ENCODE measurements around the gene GABPB2.

The GABPB2 gene

DNA sequence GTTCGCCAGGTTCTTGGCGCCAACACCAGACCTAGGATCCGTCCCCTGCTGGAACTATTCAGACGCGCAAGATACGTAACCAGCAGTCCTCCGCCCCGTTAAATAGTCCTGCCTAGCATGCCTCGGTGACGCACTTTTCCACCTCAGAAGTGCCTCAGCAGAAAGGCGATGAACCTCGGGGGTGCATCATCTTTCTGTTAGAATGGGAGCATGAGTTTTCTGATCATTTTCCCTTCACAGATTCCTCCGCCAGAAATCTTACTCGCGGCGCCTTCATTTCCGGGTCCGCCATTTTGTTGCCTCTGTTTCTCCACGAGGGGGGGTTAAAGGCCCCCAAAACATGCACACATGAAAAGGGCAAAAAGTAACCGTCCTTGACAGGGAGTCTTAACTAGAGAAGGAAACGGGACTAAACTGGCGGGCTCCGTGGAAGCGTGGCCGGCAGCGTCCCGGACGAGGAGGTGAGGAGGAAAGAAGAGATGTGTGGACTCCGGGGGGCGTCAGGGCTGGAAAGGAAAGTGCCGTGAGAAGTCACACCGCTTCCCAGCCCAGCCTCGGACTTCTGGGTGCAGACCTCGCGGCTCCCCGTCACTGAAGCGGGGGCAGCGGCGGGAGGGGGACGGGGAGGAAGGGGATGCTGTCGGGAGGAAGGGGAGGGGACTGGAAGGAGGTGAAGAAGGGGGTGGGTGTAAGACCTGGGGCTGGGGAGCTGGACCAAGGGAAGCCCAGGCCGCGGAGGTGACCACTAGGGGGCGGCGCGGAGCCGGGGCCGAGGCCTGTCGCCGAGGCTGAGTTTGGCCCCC, at the start of gene GABPB2:
Gene GABPB2, plus strand, starts transcription at position 288 of the 803 bp plus-strand sequence. CDS start 17,429 bp downstream, outside the sequence.
- DNase-seq, result peak; percentile 52 to 94 (median 86)

DNA sequence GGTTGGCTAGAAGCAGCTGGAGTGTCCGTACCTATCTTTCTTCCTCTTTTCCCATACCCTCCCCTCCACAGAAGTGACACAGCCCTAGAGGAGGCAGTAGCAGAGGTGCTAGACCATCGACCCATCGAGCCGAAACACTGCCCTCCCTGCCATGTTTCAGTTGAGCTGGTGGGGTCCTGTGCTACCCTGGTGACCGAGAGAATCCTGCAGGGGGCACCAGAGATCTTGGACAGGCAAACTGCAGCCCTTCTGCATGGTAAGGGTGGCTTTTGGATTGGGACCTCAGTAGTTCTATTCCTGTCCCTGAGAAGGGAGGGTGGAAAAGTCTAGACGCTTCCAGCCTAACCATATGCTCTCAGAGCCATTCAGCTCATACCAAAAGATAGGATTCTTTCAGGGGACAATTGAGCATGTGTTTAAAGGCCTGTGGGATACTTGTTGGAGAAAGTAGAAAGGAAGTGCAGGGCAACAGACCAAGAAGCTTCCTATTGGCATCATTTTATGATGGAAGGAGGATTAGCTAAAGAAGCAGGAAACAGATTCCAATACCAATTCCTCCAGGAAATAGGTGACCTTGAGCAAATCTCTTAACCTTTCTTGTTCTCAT, 45.9 kb upstream of the GABPB2 start:
- peak in 55 of 58 donors; percentile 6 to 83 (median 56) for DNase-seq

DNA sequence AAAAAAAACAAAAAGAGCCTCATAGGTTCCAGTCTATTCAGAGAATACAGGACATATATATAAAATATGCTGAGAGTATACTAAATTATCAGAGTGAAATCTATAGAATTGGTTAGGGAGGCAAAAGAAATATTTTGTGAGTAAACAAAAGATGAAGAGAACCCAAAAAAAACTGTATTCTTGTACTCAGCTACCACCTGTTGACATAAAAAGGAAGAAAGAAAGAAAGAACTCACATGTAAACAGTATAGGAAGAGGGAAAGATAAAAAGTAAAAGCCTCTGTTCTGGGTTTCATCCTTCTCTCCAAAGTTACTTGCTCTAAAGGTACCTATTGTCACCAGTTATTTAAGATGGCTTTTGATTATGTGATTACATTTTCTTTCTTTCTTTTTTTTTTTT, 44.1 kb upstream of the GABPB2 start:
- DNase-seq, result no peak

DNA sequence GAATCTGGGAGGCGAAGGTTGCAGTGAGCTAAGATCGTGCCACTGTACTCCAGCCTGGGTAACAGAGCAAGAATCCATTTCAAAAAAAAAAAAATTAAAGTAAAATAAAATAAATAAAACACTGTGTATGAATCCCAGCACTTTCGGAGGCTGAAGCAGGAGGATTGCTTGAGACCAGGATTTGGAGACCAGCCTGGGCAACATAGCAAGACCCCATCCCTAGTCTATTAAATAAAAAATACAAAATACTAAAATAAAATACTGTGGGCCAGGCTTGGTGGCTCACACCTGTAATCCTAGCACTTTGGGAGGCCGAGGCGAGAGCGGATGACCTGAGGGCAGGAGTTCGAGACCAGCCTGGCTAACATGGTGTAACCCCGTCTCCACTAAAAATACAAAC, 38.4 kb upstream of the GABPB2 start:
- DNase-seq, result no peak

DNA sequence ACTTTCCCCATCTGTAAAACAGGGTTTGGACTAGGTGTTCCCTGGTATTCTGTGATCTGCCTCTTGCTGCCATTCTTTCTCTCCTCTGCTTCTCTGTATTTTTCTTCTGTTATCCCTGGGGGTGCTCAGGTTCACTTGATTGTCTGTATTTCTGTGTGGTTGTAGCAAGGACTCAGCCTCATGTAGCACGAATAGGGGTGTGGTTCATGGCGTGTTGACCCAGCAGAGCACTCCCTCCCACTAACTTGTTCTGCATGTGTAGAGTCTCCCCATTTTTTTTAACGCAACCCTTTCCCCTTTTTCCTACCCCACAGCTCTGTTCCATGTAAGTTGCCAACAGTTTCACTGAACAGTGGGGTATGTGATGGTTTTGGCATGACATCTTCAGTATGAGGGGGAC, 35.4 kb upstream of the GABPB2 start:
- DNase-seq, result no peak

GRCh38 chr1:151036356-151036755, 34.2 kb upstream of the GABPB2 start, which contains the start of gene BNIPL:
Gene BNIPL (plus strand): TSS chr1:151036586. CDS start chr1:151036726, 140 bp downstream.
- DNase-seq, result no peak

- no peak for DNase-seq
These were observed 33.5 kb upstream of the GABPB2 start for GRCh38 chr1:151037032-151037431.

GRCh38 chr1:151039521-151039920, 31.0 kb upstream of the GABPB2 start:
- DNase-seq, result no peak

DNA sequence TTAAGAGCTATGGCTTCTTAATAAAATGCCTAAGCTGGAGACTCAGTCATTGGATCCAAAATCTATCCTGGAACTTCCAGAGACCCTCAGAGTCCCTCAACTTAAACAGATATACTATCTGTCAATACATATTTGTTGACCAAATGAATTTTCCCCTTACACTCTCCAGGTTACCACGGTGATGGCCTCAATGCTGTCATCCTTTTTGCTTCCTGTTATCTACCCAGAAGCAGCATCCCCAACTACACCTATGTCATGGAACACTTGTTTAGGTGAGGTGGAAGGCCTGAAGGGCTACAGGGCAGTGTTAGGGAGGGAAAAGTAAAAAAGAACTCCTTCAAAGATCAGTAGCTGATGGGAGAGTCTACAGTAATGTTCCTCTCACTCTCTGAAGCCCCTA, 27.4 kb upstream of the GABPB2 start:
- DNase-seq, result no peak

DNA sequence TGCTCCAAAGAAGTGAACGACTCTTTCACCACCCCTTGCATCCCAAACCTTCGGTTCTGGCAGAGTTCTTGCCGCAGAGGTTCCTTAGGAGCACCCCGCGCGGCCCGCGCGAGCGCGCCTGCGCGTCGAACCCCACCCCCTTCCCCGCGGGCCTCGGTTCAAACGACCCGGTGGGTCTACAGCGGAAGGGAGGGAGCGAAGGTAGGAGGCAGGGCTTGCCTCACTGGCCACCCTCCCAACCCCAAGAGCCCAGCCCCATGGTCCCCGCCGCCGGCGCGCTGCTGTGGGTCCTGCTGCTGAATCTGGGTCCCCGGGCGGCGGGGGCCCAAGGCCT, 23.0 kb upstream of the GABPB2 start, which contains the start of gene C1orf56:
Gene C1orf56, plus strand, starts transcription at position 161 of the 334 bp plus-strand sequence. Its CDS starts 97 bp downstream, at position 258.
- peak in 57 of 58 donors; percentile 16 to 80 (median 65) for DNase-seq

DNA sequence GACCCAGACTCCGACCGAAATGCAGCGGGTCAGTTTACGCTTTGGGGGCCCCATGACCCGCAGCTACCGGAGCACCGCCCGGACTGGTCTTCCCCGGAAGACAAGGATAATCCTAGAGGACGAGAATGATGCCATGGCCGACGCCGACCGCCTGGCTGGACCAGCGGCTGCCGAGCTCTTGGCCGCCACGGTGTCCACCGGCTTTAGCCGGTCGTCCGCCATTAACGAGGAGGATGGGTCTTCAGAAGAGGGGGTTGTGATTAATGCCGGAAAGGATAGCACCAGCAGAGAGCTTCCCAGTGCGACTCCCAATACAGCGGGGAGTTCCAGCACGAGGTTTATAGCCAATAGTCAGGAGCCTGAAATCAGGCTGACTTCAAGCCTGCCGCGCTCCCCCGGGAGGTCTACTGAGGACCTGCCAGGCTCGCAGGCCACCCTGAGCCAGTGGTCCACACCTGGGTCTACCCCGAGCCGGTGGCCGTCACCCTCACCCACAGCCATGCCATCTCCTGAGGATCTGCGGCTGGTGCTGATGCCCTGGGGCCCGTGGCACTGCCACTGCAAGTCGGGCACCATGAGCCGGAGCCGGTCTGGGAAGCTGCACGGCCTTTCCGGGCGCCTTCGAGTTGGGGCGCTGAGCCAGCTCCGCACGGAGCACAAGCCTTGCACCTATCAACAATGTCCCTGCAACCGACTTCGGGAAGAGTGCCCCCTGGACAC, 22.5 kb upstream of the GABPB2 start:
- peak; percentile 17 to 83 (median 58) for DNase-seq

DNA sequence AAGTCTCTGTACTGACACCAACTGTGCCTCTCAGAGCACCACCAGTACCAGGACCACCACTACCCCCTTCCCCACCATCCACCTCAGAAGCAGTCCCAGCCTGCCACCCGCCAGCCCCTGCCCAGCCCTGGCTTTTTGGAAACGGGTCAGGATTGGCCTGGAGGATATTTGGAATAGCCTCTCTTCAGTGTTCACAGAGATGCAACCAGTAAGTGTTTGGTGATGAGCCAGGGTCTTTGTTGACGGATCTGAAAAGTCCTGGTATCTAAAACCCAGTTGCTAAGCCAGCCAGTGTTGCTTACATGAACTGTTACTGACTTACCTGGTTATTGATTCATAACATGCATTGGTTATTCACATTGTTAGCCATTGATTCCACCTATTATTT, 21.9 kb upstream of the GABPB2 start:
- DNase-seq, result no peak

- DNase-seq, result no peak
These were observed 21.1 kb upstream of the GABPB2 start for GRCh38 chr1:151049458-151049857.

DNA sequence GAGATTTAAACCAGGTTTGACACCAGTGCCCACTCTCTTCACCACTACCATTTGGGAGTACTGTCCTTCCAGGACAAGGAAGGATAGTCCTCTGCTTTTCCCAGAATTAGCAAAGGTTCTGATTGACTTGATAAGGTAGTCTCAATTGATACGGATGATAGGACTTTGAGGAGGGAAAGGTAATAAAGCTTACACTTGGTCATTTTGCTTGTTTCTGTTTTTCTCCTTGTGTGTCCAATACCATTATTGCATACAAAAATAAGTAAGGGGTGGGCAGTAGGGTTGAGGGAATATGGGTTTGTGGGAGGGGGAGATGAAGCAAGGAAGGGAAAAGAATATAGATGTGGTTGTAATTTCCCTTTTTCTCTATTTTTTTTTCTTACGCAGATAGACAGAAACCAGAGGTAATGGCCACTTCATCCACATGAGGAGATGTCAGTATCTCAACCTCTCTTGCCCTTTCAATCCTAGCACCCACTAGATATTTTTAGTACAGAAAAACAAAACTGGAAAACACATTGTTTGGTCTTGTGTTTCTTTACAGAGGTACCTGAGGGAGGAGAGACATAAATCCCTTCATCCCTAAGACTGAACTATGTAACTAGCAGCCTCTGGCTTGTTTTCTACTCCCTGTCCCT, 20.4 kb upstream of the GABPB2 start:
- DNase-seq, result no peak

DNA sequence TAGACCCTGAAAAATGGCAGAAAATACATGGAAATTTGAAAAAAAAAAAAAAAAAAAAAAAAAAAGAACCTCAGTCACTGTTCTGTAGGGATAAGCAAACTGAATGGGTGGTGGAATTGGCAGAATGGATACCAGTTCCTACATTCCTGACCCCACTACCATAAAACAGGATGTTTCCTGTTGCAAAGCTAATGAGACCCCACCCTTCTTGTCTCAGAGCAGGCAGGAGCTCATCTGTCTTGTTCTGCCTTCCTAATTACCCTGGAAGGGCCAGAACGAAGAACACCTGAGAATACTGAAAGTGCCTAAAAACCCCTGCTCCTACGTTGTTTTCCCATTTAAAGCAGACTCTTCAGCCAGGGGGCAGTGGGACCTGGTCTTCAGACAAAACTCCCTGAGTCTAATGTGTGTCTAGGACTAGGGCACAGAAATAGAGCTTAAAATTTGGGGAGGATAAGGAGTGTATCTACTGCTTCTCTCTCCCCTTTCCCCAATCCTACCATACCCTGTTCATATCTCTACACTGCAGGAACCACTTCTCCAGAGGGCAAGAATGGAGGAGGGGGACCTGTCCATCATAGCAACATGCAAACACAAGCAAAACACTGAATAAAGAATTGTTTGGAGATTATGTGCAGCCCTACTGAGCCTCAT, 19.1 kb upstream of the GABPB2 start:
- no peak for DNase-seq

DNA sequence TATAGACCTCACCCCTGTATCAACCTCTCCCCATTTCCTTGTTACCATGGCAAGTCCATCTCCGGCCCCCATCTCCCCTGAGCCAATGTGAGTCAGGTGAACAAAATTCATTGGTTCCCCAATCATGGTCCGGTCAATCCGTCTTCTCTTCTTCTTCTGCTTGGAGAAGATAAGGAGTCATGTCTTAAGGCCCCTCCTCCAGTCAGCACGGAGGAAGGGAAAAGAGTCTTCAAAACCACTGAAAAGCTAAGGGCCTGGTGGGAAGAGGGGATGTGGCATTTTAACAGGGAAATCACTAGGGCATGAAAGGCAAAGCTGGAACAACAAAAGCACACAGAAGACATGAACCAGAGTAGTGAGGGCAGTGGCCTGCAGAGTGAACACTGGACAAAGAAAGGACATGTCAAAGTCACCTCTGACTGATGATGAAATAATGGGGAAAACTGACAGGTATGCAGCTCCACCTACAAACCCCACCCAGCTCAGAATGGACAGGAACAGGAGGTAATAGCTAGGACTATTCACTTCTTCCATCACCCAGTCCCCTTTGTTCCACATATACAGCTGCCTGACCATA, 15.5 kb upstream of the GABPB2 start:
- DNase-seq, result no peak

GRCh38 chr1:151055581-151055980, 15.0 kb upstream of the GABPB2 start:
- no peak for DNase-seq

- no peak for DNase-seq
These were observed 14.4 kb upstream of the GABPB2 start for GRCh38 chr1:151056149-151056548.

DNA sequence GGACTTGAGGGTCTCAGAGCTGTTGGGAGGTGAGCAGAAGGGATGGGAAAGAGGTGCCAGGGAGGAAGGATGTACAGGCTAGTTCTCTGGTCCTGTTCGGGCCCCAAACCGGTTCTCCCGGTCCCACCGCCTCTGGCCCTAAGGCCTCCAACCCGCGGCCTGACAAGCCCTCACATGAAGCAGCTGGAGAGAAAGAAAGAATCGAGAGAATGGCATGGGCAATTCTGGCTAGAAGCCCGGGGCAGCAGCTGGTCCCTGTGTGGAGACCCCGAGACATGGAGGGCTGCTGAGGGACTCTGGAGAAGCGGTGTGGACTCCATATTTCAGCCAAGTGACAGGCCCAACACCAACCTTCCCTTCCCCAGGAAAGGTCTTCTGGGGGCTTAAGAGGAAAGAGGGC, 11.9 kb upstream of the GABPB2 start:
- DNase-seq, result peak in 17 of 58 donors; percentile 5 to 63 (median 18)
